Mesendoderm (in vitro differentiated cells): Measurements from ENCODE around the gene RAB11FIP4.

Experiments
- DNase-seq: peaks from one replicate; pipeline ENCODE4 v3.0.0; 2013
- H2AK5ac ChIP-seq: 2 replicates; pipeline ENCODE4 v1.6.1; 2013; ENCODE audit warnings: low read length, inconsistent platforms
- H2BK120ac ChIP-seq: 2 replicates; pipeline ENCODE4 v1.6.1; 2013; ENCODE audit warnings: low read depth, mild to moderate bottlenecking, low read length, moderate library complexity, mixed read lengths
- H2BK15ac ChIP-seq: replicated peaks from 2 replicates; pipeline ENCODE4 v1.6.1; 2013; ENCODE audit warnings: low read depth, mild to moderate bottlenecking, moderate library complexity
- H2BK5ac ChIP-seq: 2 replicates; pipeline ENCODE4 v1.6.1; 2013; ENCODE audit warnings: low read length, inconsistent platforms
- H3K18ac ChIP-seq: 2 replicates; pipeline ENCODE4 v1.6.1; 2013; ENCODE audit warnings: mild to moderate bottlenecking, low read length, mixed read lengths
- H3K23ac ChIP-seq: one replicate; pipeline ENCODE4 v1.6.1; 2013; ENCODE audit warnings: low read length
- H3K27ac ChIP-seq: 2 replicates; pipeline ENCODE4 v1.5.1; 2013; ENCODE audit warnings: low read depth, mild to moderate bottlenecking, inconsistent platforms, low read length, moderate library complexity
- H3K27me3 ChIP-seq: 2 replicates; pipeline ENCODE4 v1.6.1; 2013; ENCODE audit warnings: low read length, control low read depth, mild to moderate bottlenecking, inconsistent platforms; ENCODE audit not compliant: insufficient read depth, poor library complexity
- H3K36me3 ChIP-seq: 2 replicates; pipeline ENCODE4 v1.6.1; 2013; ENCODE audit warnings: low read length, inconsistent platforms; ENCODE audit not compliant: control insufficient read depth, insufficient read depth
- H3K4ac ChIP-seq: one replicate; pipeline ENCODE4 v1.6.1; 2013; ENCODE audit warnings: low read depth, mild to moderate bottlenecking, low read length, moderate library complexity
- H3K4me1 ChIP-seq: 2 replicates; pipeline ENCODE4 v1.6.1; 2013; ENCODE audit warnings: low read depth, low read length, inconsistent platforms; ENCODE audit not compliant: control insufficient read depth
- H3K4me2 ChIP-seq: 2 replicates; pipeline ENCODE4 v1.6.1; 2013; ENCODE audit warnings: low read length
- H3K4me3 ChIP-seq: 2 replicates; pipeline ENCODE4 v1.5.1; 2013; ENCODE audit warnings: mild to moderate bottlenecking, low read length
- H3K56ac ChIP-seq: one replicate; pipeline ENCODE4 v1.6.1; 2013; ENCODE audit warnings: low read length
- H3K79me1 ChIP-seq: 2 replicates; pipeline ENCODE4 v1.6.1; 2013; ENCODE audit warnings: low read length, inconsistent platforms
- H3K79me2 ChIP-seq: 2 replicates; pipeline ENCODE4 v1.6.1; 2013; ENCODE audit warnings: mild to moderate bottlenecking, low read length; ENCODE audit not compliant: control insufficient read depth, insufficient read depth
- H3K9ac ChIP-seq: 2 replicates; pipeline ENCODE4 v1.6.1; 2013; ENCODE audit warnings: low read length, inconsistent platforms
- H4K5ac ChIP-seq: one replicate; pipeline ENCODE4 v1.6.1; 2013; ENCODE audit warnings: low read length
- H4K8ac ChIP-seq: one replicate; pipeline ENCODE4 v1.6.1; 2013; ENCODE audit warnings: low read depth, mild to moderate bottlenecking, control low read depth, low read length, moderate library complexity
- WGBS: extraction: QIAGEN DNeasy Blood & Tissue Kit; methylation state at CpG from one replicate; pipeline ENCODE4 v1.1.7; 2013; ENCODE audit warnings: low lambda C conversion rate, missing lambda C conversion rate; ENCODE audit not compliant: insufficient coverage; ENCODE audit errors: extremely low coverage; 5-methylcytosine and 5-hydroxymethylcytosine counted together

Gene RAB11FIP4

DNA sequence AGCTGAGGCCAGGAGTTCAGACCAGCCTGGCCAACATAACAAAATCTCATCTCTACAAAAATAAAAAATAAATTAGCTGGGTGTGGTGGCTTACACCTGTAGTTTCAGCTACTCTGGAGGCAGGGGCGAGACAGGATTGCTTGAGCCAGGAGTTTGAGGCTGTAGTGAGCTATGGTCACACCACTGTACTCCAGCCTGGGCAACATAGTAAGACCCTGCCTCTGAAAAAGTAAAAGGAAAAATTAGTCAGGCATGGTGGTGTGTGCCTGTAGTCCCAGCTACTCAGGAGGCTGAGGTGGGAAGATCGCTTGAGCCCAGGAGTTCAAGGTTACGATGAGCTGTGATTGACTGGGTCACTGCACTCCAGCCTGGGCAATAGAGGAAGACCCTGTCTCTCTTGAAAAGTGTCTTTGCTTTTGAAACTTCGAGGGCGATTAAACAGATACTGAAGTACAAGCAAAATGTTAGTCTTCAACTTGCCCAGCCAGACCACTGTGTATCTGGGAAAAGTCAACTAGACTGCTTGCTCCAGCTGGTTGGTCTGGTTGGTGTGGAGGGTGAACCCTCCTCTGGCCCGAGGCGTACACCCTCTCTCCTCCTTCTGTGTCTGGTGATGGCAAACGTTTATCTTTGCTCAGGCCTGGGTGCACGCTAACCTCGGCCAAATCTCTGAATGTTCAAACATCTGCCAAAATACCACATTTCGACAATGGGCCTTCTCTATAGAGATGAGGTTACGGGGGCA lies 174.9 kb downstream of the RAB11FIP4 start:
- H3K36me3 ChIP-seq: no peaks in the 10 kb centered on the region
- no peak overlapping the region for H3K4me3 ChIP-seq
- H3K23ac ChIP-seq: no peak overlapping the region
- H4K5ac ChIP-seq: no peak overlapping the region
- H3K4ac ChIP-seq: no peak overlapping the region
- no peak overlapping the region for H2BK15ac ChIP-seq
- no CpG with 5 or more reads among the region's 12 CpGs for WGBS
- H4K8ac ChIP-seq: no peak overlapping the region
- peaks cover 5% of the 10 kb centered on the region for H3K79me1 ChIP-seq
- no peak overlapping the region for H2BK120ac ChIP-seq
- H3K4me2 ChIP-seq: no peak overlapping the region
- H3K18ac ChIP-seq: no peak overlapping the region
- no peak overlapping the region for H3K27ac ChIP-seq
- H3K9ac ChIP-seq: no peak overlapping the region
- DNase-seq: no peak
- no peak overlapping the region for H2BK5ac ChIP-seq
- peaks cover 5% of the 10 kb centered on the region for H3K4me1 ChIP-seq
- peaks cover 6% of the 10 kb centered on the region for H3K79me2 ChIP-seq
- H3K56ac ChIP-seq: no peak overlapping the region
- no peaks in the 10 kb centered on the region for H3K27me3 ChIP-seq
- no peak overlapping the region for H2AK5ac ChIP-seq

GRCh38 chr17:31566992-31567373 lies 175.5 kb downstream of the RAB11FIP4 start:
- H2BK15ac ChIP-seq: no peak overlapping the region
- H2BK120ac ChIP-seq: no peak overlapping the region
- H3K79me1 ChIP-seq: peaks cover 5% of the 10 kb centered on the region
- no CpG with 5 or more reads among the region's 6 CpGs for WGBS
- no peak overlapping the region for H3K4ac ChIP-seq
- H2AK5ac ChIP-seq: no peak overlapping the region
- H3K79me2 ChIP-seq: peaks cover 6% of the 10 kb centered on the region
- H3K27me3 ChIP-seq: no peaks in the 10 kb centered on the region
- no peak overlapping the region for H3K18ac ChIP-seq
- H3K23ac ChIP-seq: no peak overlapping the region
- H3K56ac ChIP-seq: no peak overlapping the region
- H3K4me1 ChIP-seq: peaks cover 3% of the 10 kb centered on the region
- no peaks in the 10 kb centered on the region for H3K36me3 ChIP-seq
- DNase-seq: no peak
- H2BK5ac ChIP-seq: no peak overlapping the region
- no peak overlapping the region for H3K27ac ChIP-seq
- no peak overlapping the region for H4K8ac ChIP-seq
- H3K4me3 ChIP-seq: no peak overlapping the region
- no peak overlapping the region for H3K9ac ChIP-seq
- H4K5ac ChIP-seq: no peak overlapping the region
- H3K4me2 ChIP-seq: no peak overlapping the region

- Histone ChIP-seq H4K5ac (no peak overlapping the region), H3K27ac (no peak overlapping the region), H3K23ac (no peak overlapping the region), H3K27me3 (no peaks in the 10 kb centered on the region), H2AK5ac (no peak overlapping the region), H3K4me1 (peaks cover 3% of the 10 kb centered on the region), H4K8ac (no peak overlapping the region), H2BK5ac (no peak overlapping the region), H3K79me2 (peaks cover 6% of the 10 kb centered on the region), H2BK15ac (no peak overlapping the region), H3K4me2 (no peak overlapping the region), H3K9ac (no peak overlapping the region), H3K4me3 (no peak overlapping the region), H3K79me1 (peaks cover 7% of the 10 kb centered on the region), H3K56ac (no peak overlapping the region), H2BK120ac (no peak overlapping the region), H3K18ac (no peak overlapping the region), H3K4ac (no peak overlapping the region), H3K36me3 (no peaks in the 10 kb centered on the region)
- no peak for DNase-seq
- no CpG with 5 or more reads among the region's 9 CpGs for WGBS
Measured at GRCh38 chr17:31568121-31568520, 176.6 kb downstream of the RAB11FIP4 start.

DNA sequence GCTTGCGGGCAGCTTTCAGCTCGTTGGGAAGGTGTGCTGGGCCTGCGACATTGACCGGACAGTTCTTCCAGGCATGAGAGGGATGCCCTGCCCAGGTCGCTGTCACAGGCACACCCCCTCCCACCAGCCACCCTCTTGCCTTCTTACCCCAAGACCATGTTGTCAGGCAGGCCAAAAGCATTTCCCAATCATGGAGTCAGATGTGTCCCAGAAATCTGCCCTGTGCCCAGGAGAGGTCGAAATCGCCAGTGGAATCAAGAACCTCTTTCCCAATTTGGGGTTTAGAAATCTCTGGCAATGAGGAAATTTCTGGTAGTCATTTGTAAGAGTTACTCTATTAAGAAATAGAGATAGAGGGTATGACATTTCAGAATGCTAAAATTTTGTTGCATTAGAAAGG lies 177.1 kb downstream of the RAB11FIP4 start:
- H2BK15ac ChIP-seq: no peak overlapping the region
- H3K79me1 ChIP-seq: peaks cover 7% of the 10 kb centered on the region
- H3K27me3 ChIP-seq: no peaks in the 10 kb centered on the region
- H4K8ac ChIP-seq: no peak overlapping the region
- H2BK120ac ChIP-seq: no peak overlapping the region
- no peak overlapping the region for H3K56ac ChIP-seq
- H3K4me1 ChIP-seq: peaks cover 3% of the 10 kb centered on the region
- no peak overlapping the region for H3K27ac ChIP-seq
- no peak overlapping the region for H3K4ac ChIP-seq
- no peaks in the 10 kb centered on the region for H3K36me3 ChIP-seq
- no peak overlapping the region for H2AK5ac ChIP-seq
- no peak overlapping the region for H3K4me2 ChIP-seq
- H4K5ac ChIP-seq: no peak overlapping the region
- no peak overlapping the region for H3K9ac ChIP-seq
- no peak overlapping the region for H2BK5ac ChIP-seq
- H3K4me3 ChIP-seq: no peak overlapping the region
- DNase-seq: no peak
- H3K79me2 ChIP-seq: peaks cover 6% of the 10 kb centered on the region
- no CpG with 5 or more reads among the region's 7 CpGs for WGBS
- no peak overlapping the region for H3K23ac ChIP-seq
- H3K18ac ChIP-seq: no peak overlapping the region

DNA sequence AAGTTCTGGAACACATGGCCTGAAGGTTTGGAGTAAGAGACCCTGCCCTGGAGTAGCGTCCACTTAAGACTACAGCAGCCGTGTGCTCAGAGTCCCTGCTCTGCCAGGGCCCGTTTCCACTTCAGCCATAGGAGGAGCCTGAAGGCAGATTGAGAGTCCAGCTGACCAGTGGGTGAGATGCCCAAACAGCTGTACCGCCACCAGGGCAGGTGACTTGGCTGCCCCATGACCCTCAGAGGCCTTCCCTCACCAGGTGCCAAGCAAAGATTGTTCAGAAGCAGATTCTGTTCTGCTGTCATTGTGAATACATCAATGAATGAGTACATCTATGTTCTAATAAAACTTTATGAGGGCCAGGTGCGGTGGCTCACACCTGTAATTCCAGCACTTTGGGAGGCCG lies 178.8 kb downstream of the RAB11FIP4 start:
- Histone ChIP-seq H3K4me3 (no peak overlapping the region), H3K18ac (no peak overlapping the region), H2BK120ac (no peak overlapping the region), H4K8ac (no peak overlapping the region), H3K23ac (no peak overlapping the region), H3K79me1 (peaks cover 7% of the 10 kb centered on the region), H3K27ac (no peak overlapping the region), H3K4me1 (peaks cover 3% of the 10 kb centered on the region), H4K5ac (no peak overlapping the region), H2BK15ac (no peak overlapping the region), H3K4ac (no peak overlapping the region), H3K9ac (no peak overlapping the region), H3K36me3 (no peaks in the 10 kb centered on the region), H3K4me2 (no peak overlapping the region), H3K79me2 (peaks cover 6% of the 10 kb centered on the region), H2AK5ac (no peak overlapping the region), H3K56ac (no peak overlapping the region), H2BK5ac (no peak overlapping the region), H3K27me3 (no peaks in the 10 kb centered on the region)
- no CpG with 5 or more reads among the region's 6 CpGs for WGBS
- no peak for DNase-seq
